Vagina (tissue), 2 donors: ENCODE measurements around the gene TPRG1L. TPM values are rescaled to one million over a fixed set of nuclear protein-coding genes. Genes with fewer than 3 reads are reported as not detected.

Source experiments
- DNase-seq, 2 donors: peaks; one replicate each; pipeline ENCODE4 v3.0.0-alpha.2; 2017; ENCODE audit errors: extremely low spot score in 2 of 2
- H3K27ac ChIP-seq: fragments of 200-600 bp; sonication (generic); one replicate; pipeline ENCODE4 v1.5.1; 2019
- H3K27me3 ChIP-seq: fragments of 200-600 bp; sonication (generic); one replicate; pipeline ENCODE4 v1.5.1; 2019
- H3K36me3 ChIP-seq, 2 donors: fragments of 200-600 bp; sonication (generic); one replicate each; pipeline ENCODE4 v1.5.1; 2017 to 2019
- H3K4me1 ChIP-seq: fragments of 200-600 bp; sonication (generic); one replicate; pipeline ENCODE4 v1.5.1; 2019
- H3K4me3 ChIP-seq, 2 donors: fragments of 200-600 bp; sonication (generic); 1 replicate in 1 of 2; 2 replicates in 1 of 2; pipeline ENCODE4 v1.5.1; 2016 to 2019
- H3K9me3 ChIP-seq: fragments of 200-600 bp; sonication (generic); one replicate; pipeline ENCODE4 v1.5.1; 2019
- POLR2A ChIP-seq, 2 donors: fragments of 450-650 bp; IDR thresholded peaks; one replicate each; pipeline ENCODE4 v1.6.1; 2017; ENCODE audit warnings: antibody characterized with exemption in 2 of 2, mild to moderate bottlenecking in 2 of 2, moderate library complexity in 2 of 2
- POLR2AphosphoS5 ChIP-seq, 2 donors: sonication (generic); formaldehyde crosslinking; IDR thresholded peaks; one replicate each; pipeline ENCODE4 v1.9.0; 2017; ENCODE audit warnings: antibody characterized with exemption in 2 of 2, mild to moderate bottlenecking in 2 of 2, low read depth in 1 of 2; ENCODE audit not compliant: insufficient read depth in 1 of 2
- intact Hi-C: fragments of 100-400 bp; cut with DNase I; formaldehyde crosslinking; loops from one replicate; pipeline ENCODE4 v1.15.1; 2023
- total RNA-seq: library from RNA; depleted of rRNA; stranded (reverse); fragments of >200 nt; gene quantifications from one replicate; pipeline ENCODE4 v1.2.3, GENCODE V29; 2016
- TF ChIP-seq, protein P1 (sequence below), 3 experiments: fragments of 450-650 bp in 2 of 3; fragments of 200-600 bp in 1 of 3; sonication (generic) in 1 of 3; IDR thresholded peaks; one replicate each; pipeline ENCODE4 v1.5.1; 2017 to 2019; ENCODE audit warnings: antibody characterized with exemption in 3 of 3, mild to moderate bottlenecking in 2 of 3, moderate library complexity in 2 of 3

Gene TPRG1L
- total RNA-seq, 1 donor from 2014 or later = 44.9 TPM

DNA sequence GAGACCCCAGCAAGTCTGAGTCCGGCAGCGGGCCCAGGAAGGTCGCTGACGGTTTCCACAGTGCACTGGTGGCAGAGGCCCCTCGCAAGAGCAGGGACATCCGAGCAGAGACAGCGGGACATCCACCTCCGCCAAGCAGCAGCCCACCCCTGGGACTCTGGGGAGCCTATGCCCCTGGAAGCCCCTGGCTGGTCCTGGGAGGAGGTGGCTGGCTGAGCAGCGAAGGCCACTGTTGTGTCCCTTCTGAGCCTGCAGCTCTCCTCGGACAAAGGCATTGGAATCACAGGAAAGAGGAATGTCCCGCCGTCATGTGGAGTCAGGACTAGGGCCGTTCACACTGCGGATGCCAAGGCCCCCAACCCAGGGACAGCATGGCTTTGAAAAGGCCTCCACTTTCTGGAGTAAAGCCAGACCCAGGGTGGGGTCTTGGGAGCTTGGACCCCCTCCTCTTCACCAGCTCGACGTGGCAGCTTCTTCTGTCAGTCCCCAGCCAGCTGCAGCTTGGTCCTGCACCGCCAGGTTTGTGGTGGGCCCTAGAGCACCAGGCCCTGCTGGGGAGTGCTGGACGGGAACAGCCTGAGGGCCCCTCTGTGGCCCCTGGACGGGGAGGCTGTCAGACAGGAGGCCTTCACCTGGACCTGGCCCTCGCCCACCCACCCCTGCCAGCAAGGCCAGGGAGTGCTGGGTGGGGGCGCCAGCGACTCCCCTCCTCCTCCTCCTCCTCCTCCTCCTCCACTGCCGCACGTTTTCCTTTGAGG, 14.9 kb upstream of the TPRG1L start:
- H3K27me3 ChIP-seq = peaks cover 5% of the 10 kb centered on the region

DNA sequence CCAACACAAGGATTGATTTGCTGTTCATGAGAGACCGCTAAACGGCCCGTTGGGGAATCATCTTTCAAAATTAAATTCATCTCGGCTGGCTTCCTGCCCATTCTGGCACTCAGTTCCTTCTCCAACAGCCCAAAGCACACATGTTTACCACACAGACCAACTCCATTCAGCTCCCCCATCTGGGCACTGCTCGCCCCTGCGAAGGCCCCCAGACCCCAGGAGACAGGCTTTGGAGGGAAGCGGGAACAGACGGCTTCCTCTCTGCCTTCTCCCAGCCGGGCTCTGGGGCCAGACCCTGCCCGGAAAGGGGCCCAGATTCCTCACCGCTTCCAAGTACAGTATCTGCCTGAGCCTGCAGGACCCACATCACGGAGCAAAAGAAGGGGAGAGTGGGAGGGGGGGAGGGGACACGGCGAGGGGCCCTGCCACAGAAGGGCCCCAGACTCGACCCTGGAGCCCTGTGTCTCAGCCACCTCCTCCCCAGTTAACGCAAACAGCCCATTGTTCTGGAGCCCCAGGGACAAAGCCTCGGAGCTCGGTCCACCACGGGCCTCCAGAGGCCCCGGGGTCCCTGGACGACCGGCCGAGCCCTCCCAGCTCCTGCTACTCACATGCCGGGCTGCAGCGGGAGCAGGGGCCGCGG, 14.2 kb upstream of the TPRG1L start:
- intact Hi-C loops = no loop called here
- Histone ChIP-seq H3K27ac (no peak overlapping the region), H3K27me3 (peaks cover 5% of the 10 kb centered on the region), H3K4me3 (peak overlapping the region; percentile 38 to 53), H3K4me1 (peaks cover 30% of the 10 kb centered on the region), H3K36me3 (no peaks in the 10 kb centered on the region), H3K9me3 (no peaks in the 10 kb centered on the region)
- DNase-seq = no peak
- TF ChIP-seq POLR2A (IDR thresholded peaks at IDR 0.05) = no peak
- TF ChIP-seq, protein P1, sequence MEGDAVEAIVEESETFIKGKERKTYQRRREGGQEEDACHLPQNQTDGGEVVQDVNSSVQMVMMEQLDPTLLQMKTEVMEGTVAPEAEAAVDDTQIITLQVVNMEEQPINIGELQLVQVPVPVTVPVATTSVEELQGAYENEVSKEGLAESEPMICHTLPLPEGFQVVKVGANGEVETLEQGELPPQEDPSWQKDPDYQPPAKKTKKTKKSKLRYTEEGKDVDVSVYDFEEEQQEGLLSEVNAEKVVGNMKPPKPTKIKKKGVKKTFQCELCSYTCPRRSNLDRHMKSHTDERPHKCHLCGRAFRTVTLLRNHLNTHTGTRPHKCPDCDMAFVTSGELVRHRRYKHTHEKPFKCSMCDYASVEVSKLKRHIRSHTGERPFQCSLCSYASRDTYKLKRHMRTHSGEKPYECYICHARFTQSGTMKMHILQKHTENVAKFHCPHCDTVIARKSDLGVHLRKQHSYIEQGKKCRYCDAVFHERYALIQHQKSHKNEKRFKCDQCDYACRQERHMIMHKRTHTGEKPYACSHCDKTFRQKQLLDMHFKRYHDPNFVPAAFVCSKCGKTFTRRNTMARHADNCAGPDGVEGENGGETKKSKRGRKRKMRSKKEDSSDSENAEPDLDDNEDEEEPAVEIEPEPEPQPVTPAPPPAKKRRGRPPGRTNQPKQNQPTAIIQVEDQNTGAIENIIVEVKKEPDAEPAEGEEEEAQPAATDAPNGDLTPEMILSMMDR (IDR thresholded peaks at IDR 0.05) = no peak
- TF ChIP-seq POLR2AphosphoS5 (IDR thresholded peaks at IDR 0.05; ENCODE audit: insufficient read depth in 1 of 2, low read depth in 1 of 2) = no peak

More for the DNA sequence above, 14.9 kb upstream of the TPRG1L start:
- TF ChIP-seq POLR2A (IDR thresholded peaks at IDR 0.05) (no peak), POLR2AphosphoS5 (IDR thresholded peaks at IDR 0.05; ENCODE audit: insufficient read depth in 1 of 2, low read depth in 1 of 2) (no peak)
- TF ChIP-seq, protein P1 (IDR thresholded peaks at IDR 0.05) = no peak
- H3K4me3 ChIP-seq = no peak overlapping the region
- H3K9me3 ChIP-seq = no peaks in the 10 kb centered on the region
- H3K27ac ChIP-seq = no peak overlapping the region
- intact Hi-C loops = no loop called here
- no peaks in the 10 kb centered on the region for H3K36me3 ChIP-seq
- H3K4me1 ChIP-seq = peaks cover 30% of the 10 kb centered on the region
- no peak for DNase-seq

DNA sequence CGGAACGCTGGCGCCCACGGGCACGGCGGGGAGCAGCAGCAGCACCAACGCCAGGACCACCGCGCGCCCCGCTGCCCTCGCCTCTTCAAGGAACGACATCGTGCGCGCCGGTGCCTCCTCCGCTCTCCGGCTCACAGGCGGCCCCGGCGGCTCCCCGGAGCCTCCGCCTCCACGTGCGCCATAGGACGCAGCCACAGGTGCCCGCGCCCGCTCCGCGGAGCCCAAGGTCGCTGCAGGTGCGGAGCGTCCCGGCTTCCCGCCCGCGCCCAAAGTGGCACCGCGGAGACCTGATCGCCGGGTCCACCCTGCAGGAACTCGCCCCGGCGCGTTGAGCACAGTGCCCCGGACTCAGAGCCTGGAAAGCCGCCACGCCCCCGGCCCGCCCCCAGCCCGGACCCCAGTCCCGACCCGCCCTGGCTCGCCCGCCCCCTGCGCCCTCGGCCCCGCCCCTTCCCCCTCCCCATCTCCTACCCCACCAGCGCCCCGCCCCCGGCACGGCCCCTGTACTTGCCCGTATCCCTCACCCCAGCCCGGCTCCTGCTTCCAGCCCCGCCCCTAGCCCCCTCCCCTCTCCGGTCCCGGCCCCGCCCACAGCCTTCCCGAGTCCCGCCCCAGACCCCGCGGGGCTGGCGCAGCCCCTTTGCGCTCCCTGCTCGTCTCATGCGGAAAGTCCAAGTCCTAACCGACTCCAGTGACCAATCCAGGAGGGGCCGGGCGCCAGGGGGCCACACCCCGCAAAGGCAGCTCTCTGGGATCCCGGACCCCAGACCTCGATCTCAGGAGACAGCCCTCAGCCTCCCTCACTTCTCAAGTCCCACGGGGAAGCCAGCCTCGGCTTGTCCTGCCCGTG, 13.4 kb upstream of the TPRG1L start, which contains the start of gene MEGF6:
MEGF6 (minus strand) TSS at position 339 of the 850 bp plus-strand sequence; CDS start at position 99, 240 bp downstream.
- Histone ChIP-seq H3K9me3 (no peaks in the 10 kb centered on the region), H3K27me3 (peaks cover 5% of the 10 kb centered on the region), H3K4me1 (peaks cover 30% of the 10 kb centered on the region), H3K36me3 (no peaks in the 10 kb centered on the region), H3K27ac (no peak within 1 kb of the TSS), H3K4me3 (peak within 1 kb of the TSS; percentile 38 to 53)
- TF ChIP-seq, protein P1 (IDR thresholded peaks at IDR 0.05) = no peak
- TF ChIP-seq POLR2A (IDR thresholded peaks at IDR 0.05) (no peak), POLR2AphosphoS5 (IDR thresholded peaks at IDR 0.05; ENCODE audit: insufficient read depth in 1 of 2, low read depth in 1 of 2) (no peak)
- no peak for DNase-seq
- intact Hi-C loops = no loop called here

DNA sequence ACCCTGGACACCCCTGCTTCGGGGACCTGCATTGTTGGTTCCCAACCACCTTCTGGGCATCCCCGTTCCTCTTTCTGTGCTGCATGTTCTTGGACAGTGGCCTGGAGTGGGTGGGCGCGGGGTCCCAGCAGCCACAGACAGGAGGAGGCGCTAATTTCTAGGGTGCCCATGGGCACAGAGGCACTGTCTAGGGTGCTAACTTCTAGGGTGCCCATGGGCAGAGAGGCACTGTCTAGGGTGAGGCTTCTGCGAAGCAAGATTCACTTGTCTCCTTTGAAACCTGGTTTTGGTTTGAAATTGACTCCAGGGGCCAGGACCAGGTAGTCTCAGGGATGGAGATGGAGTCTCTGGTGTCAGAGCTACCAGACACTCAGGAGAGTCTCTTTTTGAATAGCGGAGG, 12.7 kb upstream of the TPRG1L start:
- Histone ChIP-seq H3K9me3 (no peaks in the 10 kb centered on the region), H3K27me3 (peaks cover 5% of the 10 kb centered on the region), H3K27ac (no peak overlapping the region), H3K4me1 (peaks cover 30% of the 10 kb centered on the region), H3K36me3 (no peaks in the 10 kb centered on the region), H3K4me3 (peak overlapping the region in 1 of 2 donors; percentile 53)
- TF ChIP-seq, protein P1 (IDR thresholded peaks at IDR 0.05) = no peak
- no peak for TF ChIP-seq POLR2AphosphoS5 (IDR thresholded peaks at IDR 0.05; ENCODE audit: insufficient read depth in 1 of 2, low read depth in 1 of 2)
- no peak for DNase-seq
- intact Hi-C loops = no loop called here
